GM19328 (cell line): ENCODE results near the gene CBFA2T2.
"Not testable (repeated sequence)": the region's sequence is repeated elsewhere in the genome, so short reads cannot be mapped to it uniquely, and the experiment has no call there.

ENCODE experiments used
- ATAC-seq: cut with Tn5 transposase; IDR thresholded peaks from one replicate; pipeline ENCODE4 v1.9.1; 2021; ENCODE audit warnings: mild to moderate bottlenecking, moderate library complexity; ENCODE audit not compliant: unreplicated experiment

CBFA2T2 gene

DNA sequence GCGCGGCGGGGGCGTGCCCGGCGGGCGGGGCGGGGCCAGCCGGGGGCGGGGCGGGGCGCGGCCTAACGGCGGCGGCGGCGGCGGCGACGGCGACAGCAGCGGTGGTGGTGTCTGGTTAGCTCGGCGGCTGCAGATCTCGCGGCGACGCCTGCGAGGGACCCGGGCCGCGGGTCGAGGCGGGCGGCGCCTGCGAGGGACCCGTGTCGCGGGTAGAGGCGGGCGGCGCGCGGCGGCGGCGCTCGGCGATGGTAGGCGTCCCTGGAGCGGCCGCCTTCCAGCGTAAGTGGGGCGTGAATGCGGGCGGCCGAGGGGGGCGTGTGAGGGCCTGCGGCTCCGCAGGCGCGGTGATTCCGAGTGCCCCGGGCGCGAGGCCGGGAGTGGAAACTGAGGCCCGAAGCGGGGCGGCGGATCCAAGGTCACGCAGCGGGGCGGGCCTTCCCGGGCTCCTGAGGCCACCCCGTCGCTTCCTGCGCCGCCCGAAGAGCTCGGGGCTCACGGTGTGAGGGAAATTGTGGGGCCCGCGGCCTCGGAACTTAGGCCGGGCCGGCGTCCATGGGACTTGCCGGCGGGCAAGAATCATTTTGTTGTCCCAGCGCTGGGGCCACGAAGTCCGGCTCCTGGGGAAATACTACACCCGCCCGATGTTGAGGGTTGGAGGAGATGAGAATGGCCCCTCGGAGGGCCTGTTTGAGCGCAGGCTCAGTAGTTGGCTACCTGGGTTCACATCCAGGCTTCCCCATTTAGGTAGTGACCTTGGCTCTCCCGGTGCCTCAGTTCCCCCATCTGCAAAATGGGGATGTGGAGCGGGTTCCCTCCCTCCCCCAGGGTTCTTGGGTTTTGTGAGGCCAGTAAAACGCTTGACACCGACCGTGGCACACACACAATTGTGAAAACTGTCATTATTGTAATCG is at the start of gene CBFA2T2:
Gene CBFA2T2, plus strand, starts transcription at position 74 of the 911 bp plus-strand sequence. Its CDS starts 172 bp downstream, at position 246.
- ATAC-seq = peak; percentile 48

GRCh38 chr20:33440562-33440961 is 49.3 kb upstream of the CBFA2T2 start:
- not testable (repeated sequence) for ATAC-seq

- no peak for ATAC-seq
Observed at GRCh38 chr20:33441142-33441955, 48.5 kb upstream of the CBFA2T2 start.

- no peak for ATAC-seq
Observed at GRCh38 chr20:33442136-33443005, 47.5 kb upstream of the CBFA2T2 start.

GRCh38 chr20:33443006-33443511 is 46.8 kb upstream of the CBFA2T2 start:
- ATAC-seq = peak; percentile 21

- peak; percentile 73 for ATAC-seq
Observed at GRCh38 chr20:33443512-33444239, 46.2 kb upstream of the CBFA2T2 start, which contains the start of gene SNTA1. TSS of gene SNTA1 (minus strand) at chr20:33443763. CDS start at chr20:33443620, 143 bp downstream.

- ATAC-seq = no peak
Observed at GRCh38 chr20:33444797-33445560, 44.9 kb upstream of the CBFA2T2 start.

DNA sequence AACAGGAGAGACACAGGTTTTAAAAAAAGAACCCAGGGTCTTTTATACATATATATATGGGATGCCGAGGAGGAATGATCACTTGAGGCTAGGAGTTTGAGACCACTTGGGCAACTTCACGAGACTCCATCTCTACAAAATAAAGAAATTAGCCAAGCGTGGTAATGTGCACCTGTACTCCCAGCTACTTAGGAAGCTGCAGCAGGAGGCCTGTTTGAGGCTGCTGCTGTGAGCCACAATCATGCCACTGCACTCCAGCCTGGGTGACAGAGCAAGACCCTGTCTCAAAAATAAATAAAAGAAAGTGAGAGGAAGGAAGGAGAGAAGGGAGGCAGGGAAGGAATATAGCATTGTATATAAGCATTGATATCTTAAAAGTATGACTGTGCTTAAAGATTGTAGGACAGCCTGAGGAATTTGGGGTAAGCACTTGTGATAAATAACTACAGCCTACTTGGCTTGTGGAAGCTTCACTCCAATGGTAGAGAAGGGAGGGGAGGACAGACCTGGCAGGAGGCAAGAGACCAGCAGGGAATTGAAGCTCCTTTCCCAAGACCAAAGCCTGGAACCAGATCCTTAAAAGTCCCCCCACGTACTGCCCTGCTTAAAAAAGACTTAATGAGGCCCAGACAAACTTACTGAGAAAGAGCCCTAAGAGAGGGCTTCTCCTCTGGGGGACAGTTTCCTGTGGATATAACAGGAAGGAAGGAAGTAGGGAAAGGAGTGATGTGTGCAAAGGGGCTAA is 43.8 kb upstream of the CBFA2T2 start:
- ATAC-seq = no peak

- no peak for ATAC-seq
Observed at GRCh38 chr20:33450867-33451266, 39.0 kb upstream of the CBFA2T2 start.

GRCh38 chr20:33456916-33457642 is 32.8 kb upstream of the CBFA2T2 start:
- not testable (repeated sequence) for ATAC-seq

GRCh38 chr20:33459599-33459998 is 30.3 kb upstream of the CBFA2T2 start:
- no peak for ATAC-seq

GRCh38 chr20:33460711-33461110 is 29.2 kb upstream of the CBFA2T2 start:
- ATAC-seq = no peak

- ATAC-seq = no peak
Observed at GRCh38 chr20:33463332-33464101, 26.4 kb upstream of the CBFA2T2 start.

GRCh38 chr20:33464759-33465158 is 25.1 kb upstream of the CBFA2T2 start:
- not testable (repeated sequence) for ATAC-seq

DNA sequence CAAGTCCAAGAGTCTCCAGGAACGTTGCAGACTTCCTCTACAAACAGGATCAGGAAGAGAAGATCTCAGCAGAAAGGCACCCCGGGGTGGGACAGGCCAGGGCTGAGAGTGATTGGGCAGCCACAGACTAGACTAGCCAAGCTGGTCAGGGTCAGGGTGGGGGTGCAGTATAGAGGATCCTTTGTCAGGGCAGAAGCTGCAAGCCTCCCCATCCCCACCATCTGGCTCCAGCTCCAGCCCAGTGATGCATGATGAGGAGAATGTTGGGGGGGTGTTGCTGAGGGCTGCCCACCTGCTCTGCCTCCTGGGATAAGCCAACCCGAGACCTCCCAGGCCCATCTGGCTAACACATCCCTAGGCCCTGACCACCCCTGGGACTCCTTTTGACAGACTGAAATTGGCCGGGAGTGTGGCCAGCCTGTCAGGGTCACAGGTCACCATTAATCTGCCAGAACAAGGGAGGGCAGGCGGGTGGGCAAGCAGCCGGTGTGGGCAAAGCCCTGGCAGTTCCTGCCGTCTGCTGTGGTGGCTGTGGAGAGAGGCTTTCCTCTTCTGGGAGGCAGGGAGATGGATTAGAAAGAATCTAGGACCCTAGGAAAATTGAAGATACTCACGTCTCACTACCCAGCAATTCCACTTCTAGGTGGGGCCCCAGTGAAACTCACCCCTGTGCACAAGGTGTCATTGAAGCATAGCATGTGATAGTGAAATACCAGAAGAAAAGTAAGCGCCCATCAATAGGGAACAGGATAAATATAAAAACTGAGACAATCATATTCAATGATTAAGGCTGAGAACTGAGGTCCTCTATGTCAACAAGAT is 24.2 kb upstream of the CBFA2T2 start:
- ATAC-seq = no peak

GRCh38 chr20:33466303-33466646 is 23.6 kb upstream of the CBFA2T2 start:
- ATAC-seq = no peak
